ENCODE data around the gene R3HDML. TPM values are rescaled to one million over a fixed set of nuclear protein-coding genes. Genes with fewer than 3 reads are reported as not detected.

R3HDML gene
- total and polyA plus RNA-seq, 2 of the 13 experiments (the other 11 are each of a cell fraction or from before 2014, with no cell fraction given), result not detected

- TF ChIP-seq AHDC1 (CRISPR knock-in tag; IDR thresholded peaks at IDR 0.05; ENCODE audit: borderline replicate concordance) (peak; percentile 99), RXRA (CRISPR knock-in tag; IDR thresholded peaks at IDR 0.05) (peak; percentile 99), ZNF737 (CRISPR knock-in tag; IDR thresholded peaks at IDR 0.05; ENCODE audit: borderline replicate concordance) (peak; percentile 83; the same call in 1 of the 2 replicates), ZNF44 (CRISPR knock-in tag; IDR thresholded peaks at IDR 0.05) (no peak; the same call in 1 of the 2 replicates), HBP1 (CRISPR knock-in tag; IDR thresholded peaks at IDR 0.05; ENCODE audit: low read depth) (0 out of 2 replicates have a peak, but pooled peaks have one; percentile 66), RFXAP (CRISPR knock-in tag; IDR thresholded peaks at IDR 0.05; ENCODE audit: borderline replicate concordance) (peak; percentile 94; the same call in 1 of the 2 replicates), HOXA9 (CRISPR knock-in tag; IDR thresholded peaks at IDR 0.05; ENCODE audit: borderline replicate concordance) (no peak), POLR2AphosphoS2 (IDR thresholded peaks at IDR 0.05; ENCODE audit: low read depth, low read length) (no peak; the same call in 1 of the 2 replicates), BCL6 (CRISPR knock-in tag; IDR thresholded peaks at IDR 0.05) (peak; percentile 98), ZBTB39 (CRISPR knock-in tag; IDR thresholded peaks at IDR 0.05) (peak; percentile 98), KLF6 (CRISPR knock-in tag; IDR thresholded peaks at IDR 0.05) (peak; percentile 90; the same call in 1 of the 2 replicates), ZNF619 (CRISPR knock-in tag; IDR thresholded peaks at IDR 0.05) (no peak; the same call in 1 of the 2 replicates), NR2C2 (CRISPR knock-in tag; IDR thresholded peaks at IDR 0.05; ENCODE audit: borderline replicate concordance) (peak; percentile 73; the same call in 1 of the 2 replicates), ZNF282 (IDR thresholded peaks at IDR 0.05; ENCODE audit: partially characterized antibody) (no peak), ZMYM2 (CRISPR knock-in tag; IDR thresholded peaks at IDR 0.05) (peak; percentile 93), ZNF468 (CRISPR knock-in tag; IDR thresholded peaks at IDR 0.05) (no peak; the same call in 1 of the 2 replicates), MEF2D (CRISPR knock-in tag; IDR thresholded peaks at IDR 0.05) (peak; percentile 91; the same call in 1 of the 2 replicates), SNAPC2 (CRISPR knock-in tag; IDR thresholded peaks at IDR 0.05) (peak; percentile 98; the same call in 1 of the 2 replicates), DPF2 (CRISPR knock-in tag; IDR thresholded peaks at IDR 0.05; ENCODE audit: borderline replicate concordance, low read depth) (peak; percentile 58), ZNF792 (CRISPR knock-in tag; IDR thresholded peaks at IDR 0.05) (peak; percentile 96)
Measured at GRCh38 chr20:44394702-44395460, 58.0 kb downstream of the R3HDML start (continued).

Measured in HepG2 (cell line).